ENCODE data around the gene NR3C2. TPM values are rescaled to one million over a fixed set of nuclear protein-coding genes. Genes with fewer than 3 reads are reported as not detected.

The NR3C2 gene
- total RNA-seq, 2 donors from 2014 or later, result 14.6 to 17.4 TPM

- no peaks in the 10 kb centered on the region for H3K27me3 ChIP-seq (replicated peaks; ENCODE audit: insufficient read depth)
- intact Hi-C loops (cut with DNase I), result no loop called here
- H3K4me3 ChIP-seq, result no peak overlapping the region
- no peaks in the 10 kb centered on the region for H3K36me3 ChIP-seq
- no peaks in the 10 kb centered on the region for H3K9me3 ChIP-seq
- no peak for TF ChIP-seq POLR2AphosphoS5 (IDR thresholded peaks at IDR 0.05)
- TF ChIP-seq POLR2A (IDR thresholded peaks at IDR 0.05), result no peak
- TF ChIP-seq CTCF (IDR thresholded peaks at IDR 0.05), result no peak
- 68% methylated on average over 13 of the region's 13 CpGs for WGBS
- DNase-seq (ENCODE audit: low spot score), result no peak
- H3K4me1 ChIP-seq (replicated peaks), result no peaks in the 10 kb centered on the region
- no peak overlapping the region for H3K27ac ChIP-seq
Observed at GRCh38 chr4:148341980-148342800, 100.0 kb downstream of the NR3C2 start.

GRCh38 chr4:148335133-148335532 lies 107.1 kb downstream of the NR3C2 start:
- TF ChIP-seq POLR2A (IDR thresholded peaks at IDR 0.05) (no peak), CTCF (IDR thresholded peaks at IDR 0.05) (no peak), POLR2AphosphoS5 (IDR thresholded peaks at IDR 0.05) (no peak)
- DNase-seq (ENCODE audit: low spot score), result no peak
- WGBS, result 94% methylated on average over 4 of the region's 4 CpGs
- Histone ChIP-seq H3K9me3 (no peaks in the 10 kb centered on the region), H3K27me3 (replicated peaks; ENCODE audit: insufficient read depth) (no peaks in the 10 kb centered on the region), H3K27ac (no peak overlapping the region), H3K4me1 (replicated peaks) (no peaks in the 10 kb centered on the region), H3K4me3 (no peak overlapping the region), H3K36me3 (no peaks in the 10 kb centered on the region)
- intact Hi-C loops (cut with DNase I), result no loop called here

- no peak for TF ChIP-seq POLR2AphosphoS5 (IDR thresholded peaks at IDR 0.05)
- no peak for TF ChIP-seq CTCF (IDR thresholded peaks at IDR 0.05)
- TF ChIP-seq POLR2A (IDR thresholded peaks at IDR 0.05), result no peak
- intact Hi-C loops (cut with DNase I), result no loop called here
- Histone ChIP-seq H3K9me3 (no peaks in the 10 kb centered on the region), H3K27ac (no peak overlapping the region), H3K27me3 (replicated peaks; ENCODE audit: insufficient read depth) (no peaks in the 10 kb centered on the region), H3K4me3 (no peak overlapping the region), H3K4me1 (replicated peaks) (no peaks in the 10 kb centered on the region), H3K36me3 (no peaks in the 10 kb centered on the region)
- no peak for DNase-seq (ENCODE audit: low spot score)
- 84% methylated on average over 1 of the region's 1 CpG for WGBS
Observed at GRCh38 chr4:148333265-148333664, 108.9 kb downstream of the NR3C2 start.

GRCh38 chr4:148332486-148332885 lies 109.7 kb downstream of the NR3C2 start:
- DNase-seq (ENCODE audit: low spot score), result no peak
- WGBS, result 72% methylated on average over 2 of the region's 2 CpGs
- Histone ChIP-seq H3K4me1 (replicated peaks) (no peaks in the 10 kb centered on the region), H3K9me3 (no peaks in the 10 kb centered on the region), H3K27me3 (replicated peaks; ENCODE audit: insufficient read depth) (no peaks in the 10 kb centered on the region), H3K27ac (no peak overlapping the region), H3K36me3 (no peaks in the 10 kb centered on the region), H3K4me3 (no peak overlapping the region)
- intact Hi-C loops (cut with DNase I), result no loop called here
- TF ChIP-seq POLR2A (IDR thresholded peaks at IDR 0.05) (no peak), CTCF (IDR thresholded peaks at IDR 0.05) (no peak), POLR2AphosphoS5 (IDR thresholded peaks at IDR 0.05) (no peak)

- H3K36me3 ChIP-seq, result no peaks in the 10 kb centered on the region
- DNase-seq (ENCODE audit: low spot score), result no peak
- TF ChIP-seq POLR2AphosphoS5 (IDR thresholded peaks at IDR 0.05), result no peak
- TF ChIP-seq POLR2A (IDR thresholded peaks at IDR 0.05), result no peak
- TF ChIP-seq CTCF (IDR thresholded peaks at IDR 0.05), result no peak
- H3K27ac ChIP-seq, result no peak overlapping the region
- H3K9me3 ChIP-seq, result no peaks in the 10 kb centered on the region
- no peaks in the 10 kb centered on the region for H3K27me3 ChIP-seq (replicated peaks; ENCODE audit: insufficient read depth)
- H3K4me1 ChIP-seq (replicated peaks), result no peaks in the 10 kb centered on the region
- whole genome bisulfite sequencing, result 83% methylated on average over 3 of the region's 3 CpGs
- intact Hi-C loops (cut with DNase I), result no loop called here
- no peak overlapping the region for H3K4me3 ChIP-seq
Observed at GRCh38 chr4:148330724-148331123, 111.5 kb downstream of the NR3C2 start.

Data from prostate gland (tissue), 2 donors.